ENCODE results near the gene ALPK3. TPM values are rescaled to one million over a fixed set of nuclear protein-coding genes. Genes with fewer than 3 reads are reported as not detected.
A peak's percentile ranks its signal among the peaks of the same experiment; 100 is the strongest.

The ALPK3 gene
- total RNA-seq, 4 donors from 2014 or later, result 0.42 to 7.5 (median 1.1) TPM

GRCh38 chr15:84818261-84819131 is 1.3 kb downstream of the ALPK3 start:
- TF ChIP-seq EP300 (IDR thresholded peaks at IDR 0.05), result no peak
- TF ChIP-seq CTCF (IDR thresholded peaks at IDR 0.05), result no peak
- no peak for TF ChIP-seq POLR2A (IDR thresholded peaks at IDR 0.05)
- no peak for TF ChIP-seq POLR2AphosphoS5 (IDR thresholded peaks at IDR 0.05)
- no peak for DNase-seq (ENCODE audit: low spot score in 2 of 2)
- Histone ChIP-seq H3K27ac (no peak overlapping the region), H3K36me3 (no peaks in the 10 kb centered on the region), H3K4me1 (peaks cover 25% of the 10 kb centered on the region), H3K4me3 (no peak overlapping the region), H3K27me3 (no peaks in the 10 kb centered on the region), H3K9me3 (no peaks in the 10 kb centered on the region)
- WGBS, result 82% methylated on average over 9 of the region's 9 CpGs

- WGBS, result 33% methylated on average over 1 of the region's 3 CpGs
- no peaks in the 10 kb centered on the region for H3K9me3 ChIP-seq
- no peak overlapping the region for H3K4me3 ChIP-seq
- no peak overlapping the region for H3K27ac ChIP-seq
- no peak for TF ChIP-seq CTCF (IDR thresholded peaks at IDR 0.05)
- TF ChIP-seq POLR2AphosphoS5 (IDR thresholded peaks at IDR 0.05), result no peak
- TF ChIP-seq POLR2A (IDR thresholded peaks at IDR 0.05), result no peak
- no peak for TF ChIP-seq EP300 (IDR thresholded peaks at IDR 0.05)
- DNase-seq (ENCODE audit: low spot score in 2 of 2), result peak in 1 of 2 donors; percentile 36
- H3K4me1 ChIP-seq, result peaks cover 31% of the 10 kb centered on the region
- H3K27me3 ChIP-seq, result no peaks in the 10 kb centered on the region
- H3K36me3 ChIP-seq, result no peaks in the 10 kb centered on the region
Observed at GRCh38 chr15:84819291-84819768, 2.2 kb downstream of the ALPK3 start.

GRCh38 chr15:84819791-84820190 is 2.6 kb downstream of the ALPK3 start:
- Histone ChIP-seq H3K36me3 (no peaks in the 10 kb centered on the region), H3K4me3 (no peak overlapping the region), H3K9me3 (no peaks in the 10 kb centered on the region), H3K27me3 (no peaks in the 10 kb centered on the region), H3K4me1 (peaks cover 36% of the 10 kb centered on the region), H3K27ac (no peak overlapping the region)
- no peak for TF ChIP-seq POLR2AphosphoS5 (IDR thresholded peaks at IDR 0.05)
- TF ChIP-seq EP300 (IDR thresholded peaks at IDR 0.05), result no peak
- no peak for TF ChIP-seq POLR2A (IDR thresholded peaks at IDR 0.05)
- TF ChIP-seq CTCF (IDR thresholded peaks at IDR 0.05), result no peak
- peak in 1 of 2 donors; percentile 36 for DNase-seq (ENCODE audit: low spot score in 2 of 2)
- WGBS, result 100% methylated on average over 2 of the region's 2 CpGs

- Histone ChIP-seq H3K9me3 (no peaks in the 10 kb centered on the region), H3K36me3 (no peaks in the 10 kb centered on the region), H3K27me3 (no peaks in the 10 kb centered on the region), H3K27ac (no peak overlapping the region), H3K4me1 (peaks cover 42% of the 10 kb centered on the region), H3K4me3 (no peak overlapping the region)
- 84% methylated on average over 8 of the region's 8 CpGs for WGBS
- TF ChIP-seq CTCF (IDR thresholded peaks at IDR 0.05) (no peak), EP300 (IDR thresholded peaks at IDR 0.05) (no peak), POLR2A (IDR thresholded peaks at IDR 0.05) (no peak), POLR2AphosphoS5 (IDR thresholded peaks at IDR 0.05) (no peak)
- DNase-seq (ENCODE audit: low spot score in 2 of 2), result peak in 1 of 2 donors; percentile 41
Observed at GRCh38 chr15:84821501-84822021, 4.4 kb downstream of the ALPK3 start.

GRCh38 chr15:84822653-84823281 is 5.6 kb downstream of the ALPK3 start:
- no peak for TF ChIP-seq EP300 (IDR thresholded peaks at IDR 0.05)
- TF ChIP-seq CTCF (IDR thresholded peaks at IDR 0.05), result no peak
- peaks cover 40% of the 10 kb centered on the region for H3K4me1 ChIP-seq
- 76% methylated on average over 4 of the region's 4 CpGs for WGBS

More at GRCh38 chr15:84822653-84823281, 5.6 kb downstream of the ALPK3 start:
- Histone ChIP-seq H3K36me3 (no peaks in the 10 kb centered on the region), H3K4me3 (no peak overlapping the region), H3K27me3 (no peaks in the 10 kb centered on the region), H3K27ac (no peak overlapping the region), H3K9me3 (no peaks in the 10 kb centered on the region)
- DNase-seq (ENCODE audit: low spot score in 2 of 2), result peak in 1 of 2 donors; percentile 16

Measured in suprapubic skin (tissue), 4 donors.